ENCODE measurements around the gene KRTAP10-10.
"Not testable (repeated sequence)": the region's sequence is repeated elsewhere in the genome, so short reads cannot be mapped to it uniquely, and the experiment has no call there.

Gene KRTAP10-10

GRCh38 chr21:44637018-44637850, at the start of gene KRTAP10-10:
KRTAP10-10 (plus strand) TSS chr21:44637356; CDS start chr21:44637418, 62 bp downstream.
- DNase-seq (ENCODE audit: low spot score) = no peak

GRCh38 chr21:44589094-44589493, 48.1 kb upstream of the KRTAP10-10 start:
- DNase-seq (ENCODE audit: low spot score) = no peak

- no peak for DNase-seq (ENCODE audit: low spot score)
Measured at GRCh38 chr21:44589586-44590305, 47.4 kb upstream of the KRTAP10-10 start.

- no peak for DNase-seq (ENCODE audit: low spot score)
Measured at GRCh38 chr21:44590311-44590721, 46.8 kb upstream of the KRTAP10-10 start.

GRCh38 chr21:44590897-44591800, 46.0 kb upstream of the KRTAP10-10 start:
- not testable (repeated sequence) for DNase-seq (ENCODE audit: low spot score)

GRCh38 chr21:44591801-44592130, 45.4 kb upstream of the KRTAP10-10 start:
- not testable (repeated sequence) for DNase-seq (ENCODE audit: low spot score)

- DNase-seq (ENCODE audit: low spot score) = no peak
Measured at GRCh38 chr21:44592446-44593311, 44.5 kb upstream of the KRTAP10-10 start, which contains the start of gene KRTAP10-6. KRTAP10-6 (minus strand) TSS chr21:44592505; CDS start chr21:44592484, 21 bp downstream.

- no peak for DNase-seq (ENCODE audit: low spot score)
Measured at GRCh38 chr21:44593598-44594405, 43.4 kb upstream of the KRTAP10-10 start.

GRCh38 chr21:44594406-44594916, 42.7 kb upstream of the KRTAP10-10 start:
- DNase-seq (ENCODE audit: low spot score) = no peak

- DNase-seq (ENCODE audit: low spot score) = no peak
Measured at GRCh38 chr21:44595524-44595923, 41.6 kb upstream of the KRTAP10-10 start.

- no peak for DNase-seq (ENCODE audit: low spot score)
Measured at GRCh38 chr21:44596068-44596725, 41.0 kb upstream of the KRTAP10-10 start.

- DNase-seq (ENCODE audit: low spot score) = no peak
Measured at GRCh38 chr21:44598061-44598460, 39.1 kb upstream of the KRTAP10-10 start.

GRCh38 chr21:44599264-44600029, 37.7 kb upstream of the KRTAP10-10 start:
- no peak for DNase-seq (ENCODE audit: low spot score)

GRCh38 chr21:44600118-44600978, 36.8 kb upstream of the KRTAP10-10 start, which contains the start of gene KRTAP10-7:
KRTAP10-7 (plus strand) TSS chr21:44600597; CDS start chr21:44600622, 25 bp downstream.
- not testable (repeated sequence) for DNase-seq (ENCODE audit: low spot score)

GRCh38 chr21:44601091-44601490, 36.1 kb upstream of the KRTAP10-10 start:
- DNase-seq (ENCODE audit: low spot score) = not testable (repeated sequence)

- no peak for DNase-seq (ENCODE audit: low spot score)
Measured at GRCh38 chr21:44601596-44602462, 35.3 kb upstream of the KRTAP10-10 start.

GRCh38 chr21:44602463-44602850, 34.7 kb upstream of the KRTAP10-10 start:
- no peak for DNase-seq (ENCODE audit: low spot score)
